Kidney epithelial cell (primary cell): Measurements from ENCODE around the gene SFMBT1. TPM values are rescaled to one million over a fixed set of nuclear protein-coding genes. Genes with fewer than 3 reads are reported as not detected.
A peak's percentile ranks its signal among the peaks of the same experiment; 100 is the strongest.

Source experiments
- DNase-seq: peaks from one replicate; pipeline ENCODE4 v3.0.0-alpha.2; 2010; ENCODE audit warnings: low read depth
- H3K27me3 ChIP-seq: 2 replicates; pipeline ENCODE4 v1.6.0; 2011; ENCODE audit warnings: low read length; ENCODE audit not compliant: control insufficient read depth, insufficient read depth
- H3K36me3 ChIP-seq: 2 replicates; pipeline ENCODE4 v1.5.1; 2011; ENCODE audit warnings: low read length; ENCODE audit not compliant: control insufficient read depth, insufficient read depth
- H3K4me3 ChIP-seq: 2 replicates; pipeline ENCODE4 v1.5.1; 2011; ENCODE audit warnings: low read depth, mild to moderate bottlenecking, control low read depth, low read length
- CTCF ChIP-seq: IDR thresholded peaks from 2 replicates; pipeline ENCODE4 v1.5.1; 2011; ENCODE audit warnings: mild to moderate bottlenecking, moderate library complexity, low read length, control low read depth, inconsistent platforms; ENCODE audit not compliant: insufficient read depth, poor library complexity, severe bottlenecking
- total RNA-seq: library from RNA; depleted of rRNA; stranded (reverse); fragments of >200 nt; gene quantifications from 2 replicates; pipeline ENCODE4 v1.2.3, GENCODE V29; 2015

SFMBT1 gene
- total RNA-seq, 1 donor from 2014 or later, result 15.6 TPM

DNA sequence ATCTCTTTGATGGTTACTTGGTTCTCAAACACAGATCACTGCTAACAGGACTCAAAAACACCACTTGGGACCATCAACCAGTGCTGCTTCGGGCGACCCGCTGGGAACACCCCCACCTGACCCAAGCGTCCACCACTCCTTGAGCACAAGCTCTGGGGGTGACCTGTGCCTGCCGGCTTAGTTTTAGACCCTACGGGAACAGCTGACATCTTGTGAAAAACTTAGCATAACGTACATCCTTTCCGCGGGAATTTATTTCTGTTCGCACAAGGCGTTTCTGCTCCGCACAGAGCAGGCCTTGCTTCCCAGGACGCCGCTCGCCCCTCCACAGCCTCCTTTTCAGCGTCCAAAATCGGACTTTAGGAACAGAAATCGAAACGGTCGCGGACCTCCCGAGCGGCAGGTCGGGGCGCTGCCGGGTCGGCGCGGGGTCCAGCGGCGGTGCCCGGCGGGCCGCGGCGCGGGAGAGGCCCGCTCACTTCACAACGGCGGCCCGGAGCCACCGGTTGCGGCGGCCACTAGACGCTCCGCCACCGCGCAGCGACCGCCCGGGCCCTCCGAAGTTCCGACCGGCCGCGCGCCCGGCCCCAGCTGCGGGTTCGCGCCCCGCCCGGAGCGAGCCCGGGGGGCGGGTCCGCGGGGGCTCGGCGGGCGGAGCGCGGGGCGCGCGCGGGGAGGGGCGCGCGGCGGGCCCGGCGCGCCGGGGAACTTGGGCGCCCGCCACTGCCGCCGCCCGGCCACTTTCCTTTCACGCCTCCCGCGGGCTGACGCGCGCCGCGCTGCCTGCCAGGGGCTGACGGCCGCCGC is 959 bp downstream of the SFMBT1 start:
- DNase-seq, result no peak
- no peaks in the 10 kb centered on the region for H3K36me3 ChIP-seq
- TF ChIP-seq CTCF, result no peak
- H3K4me3 ChIP-seq, result peak overlapping the region; percentile 70
- H3K27me3 ChIP-seq, result peaks cover 8% of the 10 kb centered on the region

DNA sequence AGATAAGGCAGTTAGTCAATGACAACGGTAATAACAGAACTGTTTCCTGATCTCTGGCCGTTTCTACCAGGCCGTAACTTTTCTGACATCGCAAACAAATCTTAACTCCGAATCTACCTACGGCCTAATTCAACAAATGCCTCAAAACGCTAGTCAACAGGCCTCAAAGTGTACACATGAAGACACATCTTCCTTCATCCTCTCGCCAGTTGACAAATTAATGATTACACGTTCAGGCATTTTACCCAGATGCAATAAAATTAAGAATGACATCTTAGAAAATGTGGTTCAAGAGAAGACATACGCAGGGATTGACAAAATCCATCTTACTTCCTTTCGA is 1.5 kb downstream of the SFMBT1 start:
- no peak for TF ChIP-seq CTCF
- no peak for DNase-seq
- peaks cover 8% of the 10 kb centered on the region for H3K27me3 ChIP-seq
- H3K36me3 ChIP-seq, result no peaks in the 10 kb centered on the region
- H3K4me3 ChIP-seq, result peak overlapping the region; percentile 70

GRCh38 chr3:53043738-53044137 is 2.1 kb downstream of the SFMBT1 start:
- no peaks in the 10 kb centered on the region for H3K36me3 ChIP-seq
- no peak for TF ChIP-seq CTCF
- H3K4me3 ChIP-seq, result no peak overlapping the region

DNA sequence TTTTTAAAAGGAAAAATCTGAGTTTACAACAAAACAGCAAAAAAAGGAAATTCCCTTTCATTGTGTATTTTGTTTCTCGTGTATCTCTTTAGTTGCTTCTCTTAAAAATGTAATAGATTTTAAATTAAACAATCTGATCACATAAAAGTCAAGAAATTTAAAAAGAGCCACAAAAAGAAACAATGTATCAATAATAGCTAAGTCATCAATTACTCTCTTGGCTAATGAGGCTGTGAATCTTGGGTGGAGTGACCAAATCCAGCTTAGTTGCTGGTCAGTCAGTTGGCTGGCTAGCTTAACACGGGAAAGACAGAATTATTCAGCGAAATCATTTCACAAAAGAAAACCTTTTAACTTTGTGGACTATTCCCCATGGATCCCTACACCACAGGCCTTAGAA is 3.2 kb downstream of the SFMBT1 start:
- Histone ChIP-seq H3K27me3 (peaks cover 8% of the 10 kb centered on the region), H3K36me3 (no peaks in the 10 kb centered on the region), H3K4me3 (no peak overlapping the region)
- TF ChIP-seq CTCF, result no peak
- no peak for DNase-seq

More at GRCh38 chr3:53043738-53044137, 2.1 kb downstream of the SFMBT1 start:
- H3K27me3 ChIP-seq, result peaks cover 8% of the 10 kb centered on the region
- DNase-seq, result no peak

DNA sequence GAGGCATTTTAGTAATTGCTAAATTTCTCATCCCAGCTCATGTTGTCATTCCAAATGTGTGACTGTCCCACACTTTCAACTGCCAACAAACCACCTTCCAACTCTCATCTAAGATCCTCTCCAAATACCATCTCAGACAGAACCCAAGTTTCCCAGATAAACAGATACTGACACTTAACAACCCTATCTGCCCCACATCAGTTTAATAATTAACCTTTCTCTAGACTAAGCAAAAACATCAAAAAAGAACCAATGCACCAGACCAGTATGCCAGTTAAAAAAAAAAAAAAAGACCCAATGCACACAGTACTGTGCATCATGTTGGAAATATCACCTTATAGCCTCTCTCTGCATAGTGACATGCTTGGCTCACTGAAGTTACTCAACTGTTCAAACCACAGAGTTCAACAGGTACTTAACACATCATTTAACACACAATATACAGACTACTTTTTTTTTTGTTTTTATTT is 5.5 kb downstream of the SFMBT1 start:
- H3K36me3 ChIP-seq, result no peaks in the 10 kb centered on the region
- no peak for TF ChIP-seq CTCF
- peak; percentile 81 for DNase-seq
- no peaks in the 10 kb centered on the region for H3K27me3 ChIP-seq
- H3K4me3 ChIP-seq, result no peak overlapping the region

- H3K27me3 ChIP-seq, result no peaks in the 10 kb centered on the region
- no peaks in the 10 kb centered on the region for H3K36me3 ChIP-seq
- DNase-seq, result no peak
- TF ChIP-seq CTCF, result no peak
- no peak overlapping the region for H3K4me3 ChIP-seq
These were observed 6.5 kb downstream of the SFMBT1 start for GRCh38 chr3:53039376-53039752.
